H9 (cell line): ENCODE measurements around the gene MUC15. TPM values are rescaled to one million over a fixed set of nuclear protein-coding genes. Genes with fewer than 3 reads are reported as not detected.

ENCODE experiments used
- DNase-seq: peaks from one replicate; pipeline ENCODE4 v3.0.0-alpha.2; 2017
- H2AFZ ChIP-seq: one replicate; pipeline ENCODE4 v1.6.1; 2013; ENCODE audit warnings: mild to moderate bottlenecking, low read length, control low read depth, moderate library complexity
- H2AK5ac ChIP-seq: 2 replicates; pipeline ENCODE4 v1.6.1; 2013; ENCODE audit warnings: low read length, control low read depth, mixed read lengths; ENCODE audit not compliant: insufficient read length
- H2BK120ac ChIP-seq: one replicate; pipeline ENCODE4 v1.6.1; 2013; ENCODE audit warnings: low read depth, mild to moderate bottlenecking, low read length, control low read depth, inconsistent platforms; ENCODE audit not compliant: poor library complexity, severe bottlenecking
- H2BK12ac ChIP-seq: 2 replicates; pipeline ENCODE4 v1.6.1; 2013; ENCODE audit warnings: low read length, control low read depth, mixed read lengths, low read depth; ENCODE audit not compliant: insufficient read length
- H2BK15ac ChIP-seq: 2 replicates; pipeline ENCODE4 v1.6.1; 2013; ENCODE audit warnings: low read depth, low read length, control low read depth
- H2BK20ac ChIP-seq: one replicate; pipeline ENCODE4 v1.6.1; 2013; ENCODE audit warnings: low read depth, mild to moderate bottlenecking, low read length, control low read depth, inconsistent platforms; ENCODE audit not compliant: poor library complexity, severe bottlenecking
- H2BK5ac ChIP-seq: 2 replicates; pipeline ENCODE4 v1.6.1; 2013; ENCODE audit warnings: low read length, control low read depth, mixed read lengths; ENCODE audit not compliant: insufficient read length
- H3K14ac ChIP-seq: 2 replicates; pipeline ENCODE4 v1.6.1; 2013; ENCODE audit warnings: low read length, control low read depth; ENCODE audit not compliant: insufficient read depth
- H3K18ac ChIP-seq: 2 replicates; pipeline ENCODE4 v1.6.1; 2013; ENCODE audit warnings: low read depth, mild to moderate bottlenecking, mixed read lengths, low read length, control low read depth; ENCODE audit not compliant: insufficient read length
- H3K23ac ChIP-seq: 2 replicates; pipeline ENCODE4 v1.6.1; 2013; ENCODE audit warnings: low read length, control low read depth, mixed read lengths, low read depth; ENCODE audit not compliant: insufficient read length
- H3K23me2 ChIP-seq: 2 replicates; pipeline ENCODE4 v1.6.1; 2013; ENCODE audit warnings: low read depth, mild to moderate bottlenecking, mixed read lengths, low read length, control low read depth; ENCODE audit not compliant: insufficient read length, poor library complexity, severe bottlenecking
- H3K27ac ChIP-seq: 2 replicates; pipeline ENCODE4 v1.5.1; 2013; ENCODE audit warnings: low read length, control low read depth, mixed read lengths, low read depth; ENCODE audit not compliant: insufficient read length
- H3K27me3 ChIP-seq: 2 replicates; pipeline ENCODE4 v1.6.1; 2013; ENCODE audit warnings: low read length, control low read depth, inconsistent platforms; ENCODE audit not compliant: insufficient read depth
- H3K4ac ChIP-seq: 2 replicates; pipeline ENCODE4 v1.6.1; 2013; ENCODE audit warnings: low read depth, mild to moderate bottlenecking, control low read depth, inconsistent platforms, low read length, moderate library complexity
- H3K4me1 ChIP-seq: 2 replicates; pipeline ENCODE4 v1.6.1; 2013; ENCODE audit warnings: low read length, control low read depth, inconsistent platforms; ENCODE audit not compliant: insufficient read depth
- H3K4me2 ChIP-seq: 2 replicates; pipeline ENCODE4 v1.6.1; 2013; ENCODE audit warnings: low read length, control low read depth, mixed read lengths; ENCODE audit not compliant: insufficient read length, insufficient read depth
- H3K56ac ChIP-seq: 2 replicates; pipeline ENCODE4 v1.6.1; 2013; ENCODE audit warnings: low read depth, mild to moderate bottlenecking, mixed read lengths, low read length, control low read depth; ENCODE audit not compliant: insufficient read length
- H3K79me1 ChIP-seq: 2 replicates; pipeline ENCODE4 v1.6.1; 2013; ENCODE audit warnings: low read depth, mild to moderate bottlenecking, moderate library complexity, low read length, control low read depth, inconsistent platforms; ENCODE audit not compliant: insufficient read depth, poor library complexity, severe bottlenecking
- H3K79me2 ChIP-seq: 2 replicates; pipeline ENCODE4 v1.6.1; 2013; ENCODE audit warnings: low read length, control low read depth, inconsistent platforms; ENCODE audit not compliant: insufficient read depth
- H3K9ac ChIP-seq: 2 replicates; pipeline ENCODE4 v1.6.1; 2013; ENCODE audit warnings: low read length, control low read depth, mixed read lengths; ENCODE audit not compliant: insufficient read length; ENCODE audit errors: extremely low read depth
- H3K9me3 ChIP-seq: one replicate; pipeline ENCODE4 v1.6.1; 2013; ENCODE audit warnings: low read depth, low read length, inconsistent platforms; ENCODE audit not compliant: control insufficient read depth
- H3T11ph ChIP-seq: one replicate; pipeline ENCODE4 v1.6.1; 2013; ENCODE audit warnings: mild to moderate bottlenecking, low read length, control low read depth, inconsistent platforms
- H4K20me1 ChIP-seq: one replicate; pipeline ENCODE4 v1.6.1; 2013; ENCODE audit not compliant: control insufficient read depth, insufficient read length, insufficient read depth
- H4K5ac ChIP-seq: 2 replicates; pipeline ENCODE4 v1.6.1; 2013; ENCODE audit warnings: low read depth, mild to moderate bottlenecking, mixed read lengths, low read length, control low read depth; ENCODE audit not compliant: insufficient read length
- H4K8ac ChIP-seq: replicated peaks from 2 replicates; pipeline ENCODE4 v1.6.1; 2013; ENCODE audit warnings: low read length, control low read depth, mixed read lengths, low read depth; ENCODE audit not compliant: insufficient read length
- H4K91ac ChIP-seq: 2 replicates; pipeline ENCODE4 v1.6.1; 2013; ENCODE audit warnings: low read depth, mild to moderate bottlenecking, moderate library complexity, mixed read lengths, low read length, control low read depth; ENCODE audit not compliant: insufficient read length
- H3K27ac Mint-ChIP-seq, 3 experiments: 2 replicates in 2 of 3; 3 replicates in 1 of 3; pipeline ENCODE4 v1.8.0; 2020 to 2021; ENCODE audit warnings: mixed read lengths in 3 of 3, mild to moderate bottlenecking in 1 of 3, moderate library complexity in 1 of 3
- H3K27me3 Mint-ChIP-seq: 2 replicates; pipeline ENCODE4 v1.8.0; 2021; ENCODE audit warnings: low read depth, mild to moderate bottlenecking, moderate library complexity, mixed read lengths
- H3K36me3 Mint-ChIP-seq, 3 experiments: 2 replicates in 2 of 3; 3 replicates in 1 of 3; pipeline ENCODE4 v1.8.0; 2020 to 2021; ENCODE audit warnings: low read depth in 3 of 3, mixed read lengths in 3 of 3; ENCODE audit not compliant: insufficient read depth in 1 of 3
- H3K4me1 Mint-ChIP-seq, 2 experiments: 2 replicates each; pipeline ENCODE4 v1.8.0; 2020; ENCODE audit warnings: mixed read lengths in 2 of 2
- H3K4me3 Mint-ChIP-seq, 2 experiments: 2 replicates in 1 of 2; 3 replicates in 1 of 2; pipeline ENCODE4 v1.8.0; 2020 to 2021; ENCODE audit warnings: mild to moderate bottlenecking in 2 of 2, mixed read lengths in 2 of 2, moderate library complexity in 1 of 2
- H3K9me3 Mint-ChIP-seq, 2 experiments: 2 replicates in 1 of 2; 3 replicates in 1 of 2; pipeline ENCODE4 v1.8.0; 2020; ENCODE audit warnings: mild to moderate bottlenecking in 2 of 2, mixed read lengths in 2 of 2, moderate library complexity in 1 of 2
- CTCF ChIP-seq: fragments of 200-600 bp; sonication (generic); conservative IDR thresholded peaks from 3 replicates; pipeline ENCODE4 v1.8.0; 2021; ENCODE audit warnings: antibody characterized with exemption, mild to moderate bottlenecking
- WGBS: extraction: QIAGEN DNeasy Blood & Tissue Kit; methylation state at CpG from one replicate; pipeline ENCODE4 v1.1.7; 2013; ENCODE audit warnings: missing lambda C conversion rate, low lambda C conversion rate, mixed read lengths; ENCODE audit not compliant: insufficient read length; ENCODE audit errors: extremely low coverage; 5-methylcytosine and 5-hydroxymethylcytosine counted together
- total RNA-seq: library from RNA; stranded (reverse); gene quantifications from 2 replicates; pipeline ENCODE4 v1.2.1, GENCODE V29; 2021

The MUC15 gene
- total RNA-seq, 1 experiment from 2014 or later, result not detected

- H3K18ac ChIP-seq, result no peak overlapping the region
- no peak for TF ChIP-seq CTCF
- no peak overlapping the region for H3K27ac ChIP-seq
- H3K4me1 ChIP-seq, result 0 out of 2 replicates have a peak, but pooled peaks cover 2% of the 10 kb centered on the region
- no peak overlapping the region for H3T11ph ChIP-seq
- no peak overlapping the region for H2BK20ac ChIP-seq
- no peaks in the 10 kb centered on the region for H3K27me3 ChIP-seq
- no peak overlapping the region for H3K4me2 ChIP-seq
- H3K56ac ChIP-seq, result no peak overlapping the region
- H2BK5ac ChIP-seq, result no peak overlapping the region
- no peak overlapping the region for H4K5ac ChIP-seq
- H4K91ac ChIP-seq, result no peak overlapping the region
- no peak overlapping the region for H3K14ac ChIP-seq
- WGBS, result no CpG with 5 or more reads among the region's 1 CpG
- Mint-ChIP-seq H3K9me3 (no peaks in the 10 kb centered on the region), H3K4me3 (no peak overlapping the region), H3K4me1 (peaks cover 7% of the 10 kb centered on the region in 2 experiments), H3K27ac (no peak overlapping the region), H3K36me3 (no peaks in the 10 kb centered on the region), H3K27me3 (no peaks in the 10 kb centered on the region)
- DNase-seq, result no peak
- no peaks in the 10 kb centered on the region for H3K23me2 ChIP-seq
- no peak overlapping the region for H2AFZ ChIP-seq
- no peak overlapping the region for H3K23ac ChIP-seq
- no peaks in the 10 kb centered on the region for H4K20me1 ChIP-seq
- H3K79me2 ChIP-seq, result no peaks in the 10 kb centered on the region
- H2BK120ac ChIP-seq, result no peak overlapping the region
- H2BK12ac ChIP-seq, result no peak overlapping the region
- H2AK5ac ChIP-seq, result no peak overlapping the region
- no peak overlapping the region for H4K8ac ChIP-seq
- no peak overlapping the region for H2BK15ac ChIP-seq
- no peaks in the 10 kb centered on the region for H3K9me3 ChIP-seq
- no peak overlapping the region for H3K9ac ChIP-seq
- no peak overlapping the region for H3K4ac ChIP-seq
- H3K79me1 ChIP-seq, result no peaks in the 10 kb centered on the region
Observed at GRCh38 chr11:26620282-26621045, 48.4 kb upstream of the MUC15 start.
